Activated naive CD4-positive, alpha-beta T cell treated with anti-CD3 and anti-CD28 coated beads, Interleukin-2, amount 10 ng/mL, durations not matched to agents 7 days and 5 days (primary cell): ENCODE data around the gene FAU.
"Not testable (repeated sequence)": the region's sequence is repeated elsewhere in the genome, so short reads cannot be mapped to it uniquely, and the experiment has no call there.

ENCODE experiments used
- CTCF ChIA-PET: fragments of 350-600 bp; sonication (Branson Sonifier 250); formaldehyde crosslinking; loops from one replicate; lab custom pipeline; 2021; ENCODE audit warnings: antibody characterized with exemption; lab: Charles Lee
- DNase-seq: peaks from one replicate; pipeline ENCODE4 v3.0.0-alpha.2; 2020
- H3K27ac Mint-ChIP-seq: one replicate; pipeline ENCODE4 v1.8.0; 2021; ENCODE audit warnings: mild to moderate bottlenecking, moderate library complexity, mixed read lengths
- H3K27me3 Mint-ChIP-seq: one replicate; pipeline ENCODE4 v1.8.0; 2021; ENCODE audit warnings: mild to moderate bottlenecking, mixed read lengths
- H3K36me3 Mint-ChIP-seq: one replicate; pipeline ENCODE4 v1.8.0; 2021; ENCODE audit warnings: mixed read lengths
- H3K4me1 Mint-ChIP-seq: one replicate; pipeline ENCODE4 v1.8.0; 2021; ENCODE audit warnings: mixed read lengths
- H3K4me3 Mint-ChIP-seq: one replicate; pipeline ENCODE4 v1.8.0; 2021; ENCODE audit warnings: mild to moderate bottlenecking, moderate library complexity, mixed read lengths
- H3K9me3 Mint-ChIP-seq: one replicate; pipeline ENCODE4 v1.8.0; 2021; ENCODE audit warnings: mixed read lengths

The FAU gene

GRCh38 chr11:65151331-65151899 lies 29.5 kb upstream of the FAU start:
- Mint-ChIP-seq H3K9me3 (no peaks in the 10 kb centered on the region), H3K36me3 (no peaks in the 10 kb centered on the region), H3K4me3 (no peak overlapping the region), H3K27ac (no peak overlapping the region), H3K4me1 (peaks cover 7% of the 10 kb centered on the region), H3K27me3 (peaks cover 44% of the 10 kb centered on the region)
- DNase-seq: no peak
- CTCF ChIA-PET: interaction anchor here (1.0 kb wide), 1 partner anchor 153 kb away, joined by 3 read pairs; no protein-coding TSS in a partner anchor

GRCh38 chr11:65150509-65151299 lies 28.8 kb upstream of the FAU start:
- H3K27ac Mint-ChIP-seq: no peak overlapping the region
- H3K4me1 Mint-ChIP-seq: peaks cover 7% of the 10 kb centered on the region
- peaks cover 52% of the 10 kb centered on the region for H3K27me3 Mint-ChIP-seq
- CTCF ChIA-PET: interaction anchor here (1.0 kb wide), 1 partner anchor 152 kb away, joined by 3 read pairs; no protein-coding TSS in a partner anchor
- no peak for DNase-seq
- H3K9me3 Mint-ChIP-seq: no peaks in the 10 kb centered on the region
- H3K36me3 Mint-ChIP-seq: no peaks in the 10 kb centered on the region
- H3K4me3 Mint-ChIP-seq: no peak overlapping the region

GRCh38 chr11:65150131-65150508 lies 28.2 kb upstream of the FAU start:
- CTCF ChIA-PET, DNase-seq, H3K9me3 Mint-ChIP-seq, H3K27ac Mint-ChIP-seq, H3K4me1 Mint-ChIP-seq, H3K36me3 Mint-ChIP-seq, H3K4me3 Mint-ChIP-seq: not testable (repeated sequence)
- peaks cover 52% of the 10 kb centered on the region for H3K27me3 Mint-ChIP-seq

- H3K4me1 Mint-ChIP-seq: peaks cover 7% of the 10 kb centered on the region
- no peak overlapping the region for H3K27ac Mint-ChIP-seq
- CTCF ChIA-PET: interaction anchor here (1.2 kb wide), 1 partner anchor 34 kb away, joined by 4 read pairs; no protein-coding TSS in a partner anchor
- H3K36me3 Mint-ChIP-seq: no peaks in the 10 kb centered on the region
- peaks cover 54% of the 10 kb centered on the region for H3K27me3 Mint-ChIP-seq
- H3K4me3 Mint-ChIP-seq: no peak overlapping the region
- H3K9me3 Mint-ChIP-seq: no peaks in the 10 kb centered on the region
- no peak for DNase-seq
These were observed 26.7 kb upstream of the FAU start for GRCh38 chr11:65148657-65149056.

GRCh38 chr11:65147352-65148075 lies 25.6 kb upstream of the FAU start:
- Mint-ChIP-seq H3K36me3 (no peaks in the 10 kb centered on the region), H3K27me3 (peaks cover 50% of the 10 kb centered on the region), H3K4me3 (no peak overlapping the region)

GRCh38 chr11:65141896-65142494 lies 20.1 kb upstream of the FAU start:
- Mint-ChIP-seq H3K4me3 (no peak overlapping the region), H3K9me3 (no peaks in the 10 kb centered on the region), H3K27ac (no peak overlapping the region), H3K36me3 (no peaks in the 10 kb centered on the region), H3K4me1 (peaks cover 5% of the 10 kb centered on the region), H3K27me3 (peaks cover 31% of the 10 kb centered on the region)
- CTCF ChIA-PET: no interaction called here
- no peak for DNase-seq

More at GRCh38 chr11:65147352-65148075, 25.6 kb upstream of the FAU start:
- no peak for DNase-seq
- Mint-ChIP-seq H3K27ac (no peak overlapping the region), H3K4me1 (peaks cover 7% of the 10 kb centered on the region), H3K9me3 (no peaks in the 10 kb centered on the region)
- CTCF ChIA-PET: interaction anchor here (0.7 to 1.2 kb wide), 4 partner anchors 22 to 182 kb away, joined by 3 to 4 read pairs (median 4); no protein-coding TSS in a partner anchor

- CTCF ChIA-PET: interaction anchor here (0.8 to 3.3 kb wide), 5 partner anchors 12 to 192 kb away, joined by 3 to 9 read pairs (median 3); partner anchors contain the start of genes FAU and MRPL49
- no peak for DNase-seq
- Mint-ChIP-seq H3K9me3 (no peaks in the 10 kb centered on the region), H3K4me1 (peaks cover 37% of the 10 kb centered on the region), H3K36me3 (peaks cover 11% of the 10 kb centered on the region), H3K4me3 (peak overlapping the region; percentile 64), H3K27me3 (peaks cover 4% of the 10 kb centered on the region), H3K27ac (peak overlapping the region; percentile 64)
These were observed 14.7 kb upstream of the FAU start for GRCh38 chr11:65136515-65137096.

- CTCF ChIA-PET: interaction anchor here (0.9 to 3.3 kb wide), 4 partner anchors 14 to 196 kb away, joined by 4 to 9 read pairs (median 7); partner anchors contain the start of genes FAU and MRPL49
- Mint-ChIP-seq H3K27ac (peak overlapping the region; percentile 100), H3K4me3 (peak overlapping the region; percentile 99), H3K4me1 (peaks cover 42% of the 10 kb centered on the region), H3K36me3 (peaks cover 18% of the 10 kb centered on the region), H3K27me3 (no peaks in the 10 kb centered on the region), H3K9me3 (no peaks in the 10 kb centered on the region)
- DNase-seq: no peak
These were observed 13.8 kb upstream of the FAU start for GRCh38 chr11:65135633-65136145.

- peak overlapping the region; percentile 99 for H3K4me3 Mint-ChIP-seq
- H3K27me3 Mint-ChIP-seq: no peaks in the 10 kb centered on the region
- H3K4me1 Mint-ChIP-seq: peaks cover 42% of the 10 kb centered on the region
- H3K27ac Mint-ChIP-seq: peak overlapping the region; percentile 100
- CTCF ChIA-PET: interaction anchor here (0.9 to 3.3 kb wide), 4 partner anchors 14 to 197 kb away, joined by 3 to 9 read pairs (median 6); partner anchors contain the start of genes FAU and MRPL49
- no peaks in the 10 kb centered on the region for H3K9me3 Mint-ChIP-seq
- peaks cover 22% of the 10 kb centered on the region for H3K36me3 Mint-ChIP-seq
- peak; percentile 93 for DNase-seq
These were observed 13.2 kb upstream of the FAU start for GRCh38 chr11:65134952-65135632.

GRCh38 chr11:65134240-65134951 lies 12.5 kb upstream of the FAU start, which contains the start of gene SYVN1:
Gene SYVN1, minus strand, starts transcription at chr11:65134519. Its CDS starts 918 bp downstream, at chr11:65133601.
- peak within 1 kb of the TSS; percentile 99 for H3K4me3 Mint-ChIP-seq

GRCh38 chr11:65133724-65134123 lies 11.8 kb upstream of the FAU start:
- peaks cover 42% of the 10 kb centered on the region for H3K4me1 Mint-ChIP-seq
- H3K4me3 Mint-ChIP-seq: peak overlapping the region; percentile 99
- DNase-seq: peak; percentile 41
- peak overlapping the region; percentile 100 for H3K27ac Mint-ChIP-seq
- peaks cover 23% of the 10 kb centered on the region for H3K36me3 Mint-ChIP-seq
- H3K9me3 Mint-ChIP-seq: no peaks in the 10 kb centered on the region
- CTCF ChIA-PET: interaction anchor here (3.3 kb wide), 1 partner anchor 12 kb away, joined by 9 read pairs; the partner anchor contains the start of genes FAU and MRPL49
- no peaks in the 10 kb centered on the region for H3K27me3 Mint-ChIP-seq

More at GRCh38 chr11:65134240-65134951, 12.5 kb upstream of the FAU start, which contains the start of gene SYVN1:
- Mint-ChIP-seq H3K36me3 (peaks cover 23% of the 10 kb centered on the region), H3K4me1 (peaks cover 42% of the 10 kb centered on the region), H3K9me3 (no peaks in the 10 kb centered on the region), H3K27me3 (no peaks in the 10 kb centered on the region), H3K27ac (peak within 1 kb of the TSS; percentile 100)
- CTCF ChIA-PET: interaction anchor here (1.3 to 3.3 kb wide), 2 partner anchors 13 to 22 kb away, joined by 3 to 9 read pairs; partner anchors contain the start of genes FAU and MRPL49
- DNase-seq: peak; percentile 95
